ENCODE measurements around the gene LDLRAD4. TPM values are rescaled to one million over a fixed set of nuclear protein-coding genes. Genes with fewer than 3 reads are reported as not detected.

Gene LDLRAD4
- total and polyA plus RNA-seq, 8 donors, result 2.0 to 47.9 (median 9.0) TPM

DNA sequence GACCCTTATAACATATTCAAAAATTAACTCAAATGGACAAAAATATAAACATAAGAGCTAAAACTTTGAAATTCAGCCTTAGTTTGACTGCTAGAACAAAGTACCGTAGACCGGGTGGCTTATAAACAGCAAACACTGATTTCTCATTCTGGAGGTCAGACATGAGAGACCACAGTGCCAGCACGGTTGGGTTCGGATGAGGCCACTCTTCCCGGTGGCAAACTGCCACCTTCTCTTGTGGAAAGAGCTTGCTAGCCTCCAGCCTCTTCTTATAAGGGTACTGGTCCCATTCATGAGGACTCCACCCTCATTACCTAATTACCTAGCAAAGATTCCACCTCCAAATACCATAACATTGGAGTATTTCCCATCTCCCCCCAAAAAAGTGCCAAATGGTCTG lies 416.5 kb downstream of the LDLRAD4 start:
- WGBS, 5 donors, result 78 to 88% (median 86%) methylated on average over 5 of the region's 5 CpGs
- Histone ChIP-seq H3K4me1 (peaks cover 0 to 4% (median 2%) of the 10 kb centered on the region in 4 donors), H3K27ac (no peak overlapping the region), H3K27me3 (no peaks in the 10 kb centered on the region), H3K36me3 (no peaks in the 10 kb centered on the region), H3K4me3 (no peak overlapping the region), H3K9me3 (peaks cover 0 to 6% (median 0%) of the 10 kb centered on the region in 4 donors)
- intact Hi-C loops (cut with DNase I; ENCODE audit: low total_unique reads), result no loop called here
- DNase-seq, result no peak
- no peak for TF ChIP-seq POLR2AphosphoS5 (IDR thresholded peaks at IDR 0.05)
- TF ChIP-seq EP300 (IDR thresholded peaks at IDR 0.05), result no peak
- TF ChIP-seq POLR2A (IDR thresholded peaks at IDR 0.05), result no peak
- TF ChIP-seq, protein P1, sequence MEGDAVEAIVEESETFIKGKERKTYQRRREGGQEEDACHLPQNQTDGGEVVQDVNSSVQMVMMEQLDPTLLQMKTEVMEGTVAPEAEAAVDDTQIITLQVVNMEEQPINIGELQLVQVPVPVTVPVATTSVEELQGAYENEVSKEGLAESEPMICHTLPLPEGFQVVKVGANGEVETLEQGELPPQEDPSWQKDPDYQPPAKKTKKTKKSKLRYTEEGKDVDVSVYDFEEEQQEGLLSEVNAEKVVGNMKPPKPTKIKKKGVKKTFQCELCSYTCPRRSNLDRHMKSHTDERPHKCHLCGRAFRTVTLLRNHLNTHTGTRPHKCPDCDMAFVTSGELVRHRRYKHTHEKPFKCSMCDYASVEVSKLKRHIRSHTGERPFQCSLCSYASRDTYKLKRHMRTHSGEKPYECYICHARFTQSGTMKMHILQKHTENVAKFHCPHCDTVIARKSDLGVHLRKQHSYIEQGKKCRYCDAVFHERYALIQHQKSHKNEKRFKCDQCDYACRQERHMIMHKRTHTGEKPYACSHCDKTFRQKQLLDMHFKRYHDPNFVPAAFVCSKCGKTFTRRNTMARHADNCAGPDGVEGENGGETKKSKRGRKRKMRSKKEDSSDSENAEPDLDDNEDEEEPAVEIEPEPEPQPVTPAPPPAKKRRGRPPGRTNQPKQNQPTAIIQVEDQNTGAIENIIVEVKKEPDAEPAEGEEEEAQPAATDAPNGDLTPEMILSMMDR (IDR thresholded peaks at IDR 0.05), result no peak

GRCh38 chr18:13638719-13639595 lies 420.4 kb downstream of the LDLRAD4 start:
- no peaks in the 10 kb centered on the region for H3K9me3 ChIP-seq
- DNase-seq, result no peak
- no peaks in the 10 kb centered on the region for H3K36me3 ChIP-seq
- H3K4me1 ChIP-seq, result peaks cover 0 to 16% (median 10%) of the 10 kb centered on the region in 4 donors
- no peak overlapping the region for H3K27ac ChIP-seq
- intact Hi-C loops (cut with DNase I; ENCODE audit: low total_unique reads), result no loop called here
- H3K27me3 ChIP-seq, result peaks cover 0 to 22% (median 12%) of the 10 kb centered on the region in 3 donors
- no peak overlapping the region for H3K4me3 ChIP-seq
- 84 to 89% (median 88%) methylated on average over 10 of the region's 10 CpGs for WGBS, 5 donors
- TF ChIP-seq POLR2AphosphoS5 (IDR thresholded peaks at IDR 0.05), result no peak
- TF ChIP-seq POLR2A (IDR thresholded peaks at IDR 0.05), result no peak
- TF ChIP-seq EP300 (IDR thresholded peaks at IDR 0.05), result no peak
- TF ChIP-seq, protein P1 (IDR thresholded peaks at IDR 0.05), result no peak

GRCh38 chr18:13640266-13640860 lies 421.8 kb downstream of the LDLRAD4 start:
- no peak for TF ChIP-seq POLR2AphosphoS5 (IDR thresholded peaks at IDR 0.05)
- intact Hi-C loops (cut with DNase I; ENCODE audit: low total_unique reads), result no loop called here
- 78 to 82% (median 81%) methylated on average over 9 to 10 of the region's 10 CpGs for WGBS, 5 donors
- H3K27ac ChIP-seq, result no peak overlapping the region
- no peak for DNase-seq
- no peak overlapping the region for H3K4me3 ChIP-seq
- H3K27me3 ChIP-seq, result peaks cover 0 to 22% (median 12%) of the 10 kb centered on the region in 3 donors
- H3K36me3 ChIP-seq, result peaks cover 3 to 9% (median 6%) of the 10 kb centered on the region in 4 donors
- H3K4me1 ChIP-seq, result peaks cover 0 to 16% (median 10%) of the 10 kb centered on the region in 4 donors
- H3K9me3 ChIP-seq, result no peaks in the 10 kb centered on the region

- TF ChIP-seq EP300 (IDR thresholded peaks at IDR 0.05) (no peak), POLR2AphosphoS5 (IDR thresholded peaks at IDR 0.05) (no peak), POLR2A (IDR thresholded peaks at IDR 0.05) (no peak)
- TF ChIP-seq, protein P1 (IDR thresholded peaks at IDR 0.05), result no peak
- H3K4me1 ChIP-seq, result peaks cover 0 to 16% (median 10%) of the 10 kb centered on the region in 4 donors
- H3K36me3 ChIP-seq, result peaks cover 3 to 15% (median 12%) of the 10 kb centered on the region in 4 donors
- H3K27ac ChIP-seq, result peak overlapping the region; percentile 18 to 74 (median 72)
- intact Hi-C loops (cut with DNase I; ENCODE audit: low total_unique reads), result no loop called here
- peak in 1 of 2 donors; percentile 78 for DNase-seq
- no peaks in the 10 kb centered on the region for H3K9me3 ChIP-seq
- H3K27me3 ChIP-seq, result peaks cover 0 to 22% (median 12%) of the 10 kb centered on the region in 3 donors
- H3K4me3 ChIP-seq, result peak overlapping the region; percentile 40 to 47 (median 44)
- 17 to 30% (median 25%) methylated on average over 57 to 84 of the region's 84 CpGs for WGBS, 5 donors
Measured at GRCh38 chr18:13641551-13642439, 423.2 kb downstream of the LDLRAD4 start.

All from stomach (tissue), 9 donors.